ENCODE results near the gene SEMA3F.
A peak's percentile ranks its signal among the peaks of the same experiment; 100 is the strongest.

The SEMA3F gene

DNA sequence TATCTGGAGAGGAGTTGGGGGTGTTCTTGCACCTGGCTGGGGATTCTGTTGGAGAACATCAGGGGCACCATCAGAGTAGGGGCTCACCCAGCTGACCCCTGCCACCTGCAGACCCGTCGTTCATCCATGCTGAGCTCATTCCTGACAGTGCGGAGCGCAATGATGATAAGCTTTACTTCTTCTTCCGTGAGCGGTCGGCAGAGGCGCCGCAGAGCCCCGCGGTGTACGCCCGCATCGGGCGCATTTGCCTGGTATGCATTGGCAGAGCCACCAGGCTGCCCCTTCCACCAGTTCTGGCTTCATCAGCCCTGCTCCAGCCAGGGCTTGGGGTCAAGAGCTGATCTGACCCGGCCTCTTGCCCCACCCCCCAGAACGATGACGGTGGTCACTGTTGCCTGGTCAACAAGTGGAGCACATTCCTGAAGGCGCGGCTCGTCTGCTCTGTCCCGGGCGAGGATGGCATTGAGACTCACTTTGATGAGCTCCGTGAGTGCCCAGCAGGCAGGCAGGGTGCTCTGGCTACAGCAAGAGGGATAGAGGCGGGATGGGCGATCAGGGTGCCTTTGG, 27.5 kb downstream of the SEMA3F start:
- in situ Hi-C loops (cut with HindIII; ENCODE audit: low pct_ligation_motif_present, low pct_unique_long_range_greater_than_20kb, low sequenced_read_pairs) = no loop called here
- DNase-seq = no peak

DNA sequence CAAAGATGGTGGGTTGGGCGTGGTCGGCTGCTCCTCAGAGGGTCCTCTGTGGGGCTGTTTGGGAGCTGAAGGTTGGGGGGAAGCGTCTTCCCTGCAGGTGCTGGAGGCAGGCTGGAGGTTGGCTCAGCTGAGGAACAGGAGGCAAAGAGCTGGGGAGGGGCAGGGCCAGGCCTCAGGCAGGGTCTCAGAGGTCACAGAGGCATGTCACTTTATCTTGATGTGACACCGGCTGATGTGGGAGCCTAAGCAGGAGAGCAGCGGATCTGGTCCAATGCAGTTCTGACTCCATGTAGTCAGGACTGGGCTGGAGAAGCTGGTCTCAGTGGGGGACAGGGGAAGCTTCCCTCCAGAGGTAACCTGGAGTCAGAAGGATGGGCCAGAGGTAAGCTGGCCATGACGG, 28.6 kb downstream of the SEMA3F start:
- DNase-seq = no peak
- in situ Hi-C loops (cut with HindIII; ENCODE audit: low pct_ligation_motif_present, low pct_unique_long_range_greater_than_20kb, low sequenced_read_pairs) = no loop called here

DNA sequence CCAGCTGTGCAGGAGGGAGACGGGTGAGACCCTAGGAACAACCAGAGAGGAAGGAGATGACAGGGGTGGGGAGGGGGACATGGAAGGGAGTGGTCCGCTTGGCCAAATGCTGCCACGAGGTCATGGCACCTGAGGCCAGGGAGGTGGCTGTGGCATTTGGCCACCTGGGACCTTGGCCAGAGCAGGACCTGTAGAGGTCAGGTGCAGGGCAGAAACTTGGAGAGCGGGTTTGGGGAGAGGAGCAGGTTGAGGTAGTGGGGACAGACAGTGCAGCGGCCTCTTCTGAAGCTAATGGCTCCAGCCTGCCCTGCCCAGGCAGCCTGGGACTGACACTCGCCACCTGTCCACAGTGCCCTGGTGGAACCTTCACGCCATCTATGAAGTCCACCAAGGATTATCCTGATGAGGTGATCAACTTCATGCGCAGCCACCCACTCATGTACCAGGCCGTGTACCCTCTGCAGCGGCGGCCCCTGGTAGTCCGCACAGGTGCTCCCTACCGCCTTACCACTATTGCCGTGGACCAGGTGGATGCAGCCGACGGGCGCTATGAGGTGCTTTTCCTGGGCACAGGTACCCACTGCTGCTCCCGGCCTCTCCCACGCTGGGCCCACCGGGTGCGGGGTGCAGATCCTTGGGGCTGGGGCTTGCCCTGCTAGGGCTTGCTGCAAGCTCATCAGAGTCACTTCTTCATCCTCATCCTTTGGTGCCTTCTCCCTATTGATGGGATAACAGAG, 29.3 kb downstream of the SEMA3F start:
- DNase-seq = no peak
- in situ Hi-C loops (cut with HindIII; ENCODE audit: low pct_ligation_motif_present, low pct_unique_long_range_greater_than_20kb, low sequenced_read_pairs) = no loop called here

DNA sequence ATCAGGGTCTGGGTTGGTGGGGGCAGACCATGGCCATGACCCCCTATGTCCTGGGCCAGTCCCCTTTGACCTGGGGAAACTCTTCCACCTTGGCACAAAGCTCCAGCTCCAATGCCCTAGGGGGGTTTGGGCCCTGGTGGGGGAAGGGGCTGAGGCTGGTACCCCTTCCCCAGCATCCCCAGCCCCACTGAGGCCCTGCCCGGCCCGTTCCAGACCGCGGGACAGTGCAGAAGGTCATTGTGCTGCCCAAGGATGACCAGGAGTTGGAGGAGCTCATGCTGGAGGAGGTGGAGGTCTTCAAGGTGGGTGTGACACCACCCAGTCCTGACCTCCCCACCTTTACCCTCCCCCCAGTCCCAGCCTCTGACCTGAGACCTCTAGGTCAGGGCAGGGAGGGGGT, 30.1 kb downstream of the SEMA3F start:
- no peak for DNase-seq
- in situ Hi-C loops (cut with HindIII; ENCODE audit: low pct_ligation_motif_present, low pct_unique_long_range_greater_than_20kb, low sequenced_read_pairs) = no loop called here

DNA sequence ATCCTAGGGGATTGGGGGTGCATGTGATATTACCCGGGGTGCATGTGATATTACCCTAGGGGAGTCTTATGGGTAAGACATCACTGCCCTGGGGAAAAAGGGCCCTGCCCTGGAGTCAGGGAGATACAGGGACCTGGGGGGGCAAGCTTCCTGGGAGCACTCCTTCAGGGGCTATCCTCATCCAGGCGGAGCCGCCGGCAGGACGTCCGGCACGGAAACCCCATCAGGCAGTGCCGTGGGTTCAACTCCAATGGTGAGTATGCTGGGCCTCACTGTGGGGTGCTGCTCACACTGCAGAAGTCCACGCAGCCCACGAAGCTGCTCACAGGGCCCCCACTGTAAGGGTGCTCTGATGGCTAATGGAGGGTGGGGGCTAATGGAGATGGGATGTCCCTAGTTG, 31.0 kb downstream of the SEMA3F start:
- in situ Hi-C loops (cut with HindIII; ENCODE audit: low pct_ligation_motif_present, low pct_unique_long_range_greater_than_20kb, low sequenced_read_pairs) = no loop called here
- no peak for DNase-seq

DNA sequence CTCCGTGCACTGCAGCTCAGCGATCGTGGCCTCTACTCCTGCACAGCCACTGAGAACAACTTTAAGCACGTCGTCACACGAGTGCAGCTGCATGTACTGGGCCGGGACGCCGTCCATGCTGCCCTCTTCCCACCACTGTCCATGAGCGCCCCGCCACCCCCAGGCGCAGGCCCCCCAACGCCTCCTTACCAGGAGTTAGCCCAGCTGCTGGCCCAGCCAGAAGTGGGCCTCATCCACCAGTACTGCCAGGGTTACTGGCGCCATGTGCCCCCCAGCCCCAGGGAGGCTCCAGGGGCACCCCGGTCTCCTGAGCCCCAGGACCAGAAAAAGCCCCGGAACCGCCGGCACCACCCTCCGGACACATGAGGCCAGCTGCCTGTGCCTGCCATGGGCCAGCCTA, 32.6 kb downstream of the SEMA3F start:
- DNase-seq = no peak
- in situ Hi-C loops (cut with HindIII; ENCODE audit: low pct_ligation_motif_present, low pct_unique_long_range_greater_than_20kb, low sequenced_read_pairs) = no loop called here

DNA sequence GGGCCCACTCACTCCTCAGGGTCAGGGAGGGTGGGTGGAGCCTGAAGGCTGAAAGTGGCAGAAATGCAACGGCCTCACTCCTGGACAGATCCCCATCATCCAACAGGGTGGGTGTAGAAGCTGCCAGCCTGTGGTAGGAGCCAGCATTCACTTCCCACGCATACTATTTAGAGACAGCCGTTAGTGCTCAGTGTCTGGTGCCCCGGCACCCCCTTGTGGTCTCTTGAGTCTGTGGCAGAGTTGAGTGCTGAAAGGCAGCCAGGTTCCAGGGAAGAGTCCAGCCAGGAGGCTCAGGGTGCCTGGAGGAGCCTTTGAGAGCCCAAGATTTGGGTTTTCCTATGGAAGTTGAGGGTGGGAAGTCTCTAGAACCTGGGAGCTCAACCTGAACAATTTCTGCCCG, 34.1 kb downstream of the SEMA3F start:
- in situ Hi-C loops (cut with HindIII; ENCODE audit: low pct_ligation_motif_present, low pct_unique_long_range_greater_than_20kb, low sequenced_read_pairs) = no loop called here
- peak; percentile 79 for DNase-seq

DNA sequence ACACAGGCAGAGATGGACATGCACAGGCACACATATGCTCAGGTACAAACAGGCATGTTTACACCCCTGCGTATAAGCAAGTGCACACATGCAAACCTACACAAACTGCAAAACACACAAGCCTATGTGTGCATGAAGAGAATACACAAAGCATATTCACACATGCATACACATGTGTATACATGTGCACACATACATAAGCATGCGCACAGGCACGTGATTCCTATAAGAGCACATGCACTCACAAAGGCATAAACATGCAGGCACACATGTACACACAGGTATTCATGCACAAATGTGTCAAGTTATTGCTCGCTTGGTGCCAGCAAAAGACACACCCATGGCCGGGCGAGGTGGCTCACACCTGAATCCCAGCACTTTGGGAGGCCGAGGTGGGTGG, 34.9 kb downstream of the SEMA3F start:
- in situ Hi-C loops (cut with HindIII; ENCODE audit: low pct_ligation_motif_present, low pct_unique_long_range_greater_than_20kb, low sequenced_read_pairs) = no loop called here
- no peak for DNase-seq

DNA sequence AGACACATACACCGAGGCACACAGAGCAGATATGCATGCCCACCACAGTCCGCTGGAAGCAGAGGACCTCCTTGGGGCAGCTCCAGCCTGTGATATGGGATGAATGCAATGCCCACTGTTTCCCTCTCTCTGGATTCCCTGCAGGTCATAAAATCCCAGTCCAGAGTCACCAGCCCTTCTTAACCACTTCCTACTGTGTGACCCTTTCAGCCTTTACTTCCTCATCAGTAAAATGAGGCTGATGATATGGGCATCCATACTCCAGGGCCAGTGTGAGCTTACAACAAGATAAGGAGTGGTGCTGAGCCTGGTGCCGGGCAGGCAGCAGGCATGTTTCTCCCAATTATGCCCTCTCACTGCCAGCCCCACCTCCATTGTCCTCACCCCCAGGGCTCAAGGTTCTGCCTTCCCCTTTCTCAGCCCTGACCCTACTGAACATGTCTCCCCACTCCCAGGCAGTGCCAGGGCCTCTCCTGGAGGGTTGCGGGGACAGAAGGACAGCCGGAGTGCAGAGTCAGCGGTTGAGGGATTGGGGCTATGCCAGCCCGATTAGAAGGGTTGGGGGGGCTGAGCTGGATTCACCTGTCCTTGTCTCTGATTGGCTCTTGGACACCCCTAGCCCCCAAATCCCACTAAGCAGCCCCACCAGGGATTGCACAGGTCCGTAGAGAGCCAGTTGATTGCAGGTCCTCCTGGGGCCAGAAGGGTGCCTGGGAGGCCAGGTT, 36.0 kb downstream of the SEMA3F start, which contains the start of gene GNAT1:
Gene GNAT1, plus strand, starts transcription at position 675 of the 725 bp plus-strand sequence. CDS start 116 bp downstream, outside the sequence.
- in situ Hi-C loops (cut with HindIII; ENCODE audit: low pct_ligation_motif_present, low pct_unique_long_range_greater_than_20kb, low sequenced_read_pairs) = no loop called here
- no peak for DNase-seq

DNA sequence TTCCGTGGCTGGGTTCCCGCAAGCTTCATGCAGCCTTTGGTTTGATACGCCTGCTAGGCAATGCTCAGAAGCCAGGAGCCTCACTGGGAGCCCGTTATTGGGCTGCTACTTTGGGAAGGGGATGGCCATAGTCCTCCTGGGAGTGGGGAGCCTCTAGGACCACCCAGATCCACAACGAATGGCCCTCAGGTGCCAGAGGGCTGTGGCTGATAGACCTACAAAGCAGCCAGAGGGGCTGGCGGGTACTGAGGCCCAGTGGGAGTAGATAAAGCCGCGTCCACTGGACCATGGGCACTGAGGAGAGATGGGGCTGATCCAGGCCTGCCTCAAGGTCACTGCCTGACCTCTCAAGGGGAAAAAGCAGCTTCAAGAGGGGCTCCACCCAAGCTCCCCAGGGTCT, 37.0 kb downstream of the SEMA3F start:
- DNase-seq = no peak
- in situ Hi-C loops (cut with HindIII; ENCODE audit: low pct_ligation_motif_present, low pct_unique_long_range_greater_than_20kb, low sequenced_read_pairs) = no loop called here

DNA sequence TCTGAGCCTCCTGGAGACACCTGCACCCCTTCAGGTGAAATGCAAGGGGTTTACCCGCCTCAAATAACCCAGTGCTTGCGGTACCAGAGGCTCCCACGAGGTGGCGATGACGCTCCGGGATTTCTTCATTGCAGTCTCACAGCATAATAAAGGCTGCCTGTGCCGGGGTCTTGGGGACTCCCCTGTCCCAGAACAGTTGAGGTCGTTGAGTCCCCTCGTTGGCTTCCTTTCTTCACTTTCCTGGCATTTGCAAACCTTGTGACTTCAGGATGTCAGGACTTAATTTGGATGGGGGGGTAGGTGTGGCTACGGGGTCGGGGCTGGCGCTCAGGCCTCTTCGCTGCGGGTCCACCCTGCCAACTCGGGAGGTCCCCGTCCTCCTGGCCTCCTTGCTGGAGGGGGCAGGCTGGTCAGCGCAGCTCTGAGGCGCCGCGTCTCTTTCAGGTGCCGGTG, 37.6 kb downstream of the SEMA3F start:
- peak; percentile 63 for DNase-seq
- in situ Hi-C loops (cut with HindIII; ENCODE audit: low pct_ligation_motif_present, low pct_unique_long_range_greater_than_20kb, low sequenced_read_pairs) = no loop called here

DNA sequence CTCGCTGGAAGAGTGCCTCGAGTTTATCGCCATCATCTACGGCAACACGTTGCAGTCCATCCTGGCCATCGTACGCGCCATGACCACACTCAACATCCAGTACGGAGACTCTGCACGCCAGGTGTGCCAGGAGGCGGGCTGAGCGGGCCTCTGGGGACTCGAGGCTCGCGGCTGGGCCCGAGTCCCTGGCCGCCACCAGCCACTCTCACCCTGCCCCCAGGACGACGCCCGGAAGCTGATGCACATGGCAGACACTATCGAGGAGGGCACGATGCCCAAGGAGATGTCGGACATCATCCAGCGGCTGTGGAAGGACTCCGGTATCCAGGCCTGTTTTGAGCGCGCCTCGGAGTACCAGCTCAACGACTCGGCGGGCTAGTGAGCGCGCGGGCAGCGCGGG, 38.2 kb downstream of the SEMA3F start:
- in situ Hi-C loops (cut with HindIII; ENCODE audit: low pct_ligation_motif_present, low pct_unique_long_range_greater_than_20kb, low sequenced_read_pairs) = no loop called here
- no peak for DNase-seq

DNA sequence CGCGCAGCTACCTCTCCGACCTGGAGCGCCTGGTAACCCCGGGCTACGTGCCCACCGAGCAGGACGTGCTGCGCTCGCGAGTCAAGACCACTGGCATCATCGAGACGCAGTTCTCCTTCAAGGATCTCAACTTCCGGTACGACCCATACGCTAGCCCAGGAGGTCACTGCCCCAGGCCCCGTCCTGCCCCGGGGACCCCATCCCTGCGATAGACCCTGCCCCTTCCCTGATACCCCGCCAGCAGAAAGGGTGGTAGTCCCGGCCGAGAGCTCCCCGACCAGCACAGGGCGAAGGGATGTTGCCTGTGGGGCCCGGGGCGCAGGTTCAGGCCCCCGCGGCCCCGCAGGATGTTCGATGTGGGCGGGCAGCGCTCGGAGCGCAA, 38.6 kb downstream of the SEMA3F start:
- in situ Hi-C loops (cut with HindIII; ENCODE audit: low pct_ligation_motif_present, low pct_unique_long_range_greater_than_20kb, low sequenced_read_pairs) = no loop called here
- no peak for DNase-seq

DNA sequence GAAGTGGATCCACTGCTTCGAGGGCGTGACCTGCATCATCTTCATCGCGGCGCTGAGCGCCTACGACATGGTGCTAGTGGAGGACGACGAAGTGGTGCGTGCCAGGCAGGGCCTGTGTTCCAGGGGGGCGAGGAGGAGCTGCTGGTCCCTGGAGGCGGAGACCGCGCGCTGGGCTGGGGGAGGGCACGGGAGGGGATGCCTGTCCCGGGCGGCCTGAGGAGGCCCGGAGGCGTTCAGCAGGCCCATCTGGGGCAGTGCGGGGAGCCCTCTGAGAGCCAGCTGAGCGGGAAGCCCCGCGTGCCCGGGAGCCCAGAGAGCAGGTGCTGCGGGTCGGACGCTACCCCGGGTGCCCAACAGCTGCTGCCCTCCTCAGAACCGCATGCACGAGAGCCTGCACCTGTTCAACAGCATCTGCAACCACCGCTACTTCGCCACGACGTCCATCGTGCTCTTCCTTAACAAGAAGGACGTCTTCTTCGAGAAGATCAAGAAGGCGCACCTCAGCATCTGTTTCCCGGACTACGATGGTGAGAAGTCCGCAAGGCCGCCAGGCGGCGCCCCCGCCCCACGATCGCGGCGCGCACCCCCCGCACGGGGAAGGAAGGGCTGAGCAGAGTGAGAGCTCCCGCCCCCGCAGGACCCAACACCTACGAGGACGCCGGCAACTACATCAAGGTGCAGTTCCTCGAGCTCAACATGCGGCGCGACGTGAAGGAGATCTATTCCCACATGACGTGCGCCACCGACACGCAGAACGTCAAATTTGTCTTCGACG, 39.2 kb downstream of the SEMA3F start:
- in situ Hi-C loops (cut with HindIII; ENCODE audit: low pct_ligation_motif_present, low pct_unique_long_range_greater_than_20kb, low sequenced_read_pairs) = no loop called here

DNA sequence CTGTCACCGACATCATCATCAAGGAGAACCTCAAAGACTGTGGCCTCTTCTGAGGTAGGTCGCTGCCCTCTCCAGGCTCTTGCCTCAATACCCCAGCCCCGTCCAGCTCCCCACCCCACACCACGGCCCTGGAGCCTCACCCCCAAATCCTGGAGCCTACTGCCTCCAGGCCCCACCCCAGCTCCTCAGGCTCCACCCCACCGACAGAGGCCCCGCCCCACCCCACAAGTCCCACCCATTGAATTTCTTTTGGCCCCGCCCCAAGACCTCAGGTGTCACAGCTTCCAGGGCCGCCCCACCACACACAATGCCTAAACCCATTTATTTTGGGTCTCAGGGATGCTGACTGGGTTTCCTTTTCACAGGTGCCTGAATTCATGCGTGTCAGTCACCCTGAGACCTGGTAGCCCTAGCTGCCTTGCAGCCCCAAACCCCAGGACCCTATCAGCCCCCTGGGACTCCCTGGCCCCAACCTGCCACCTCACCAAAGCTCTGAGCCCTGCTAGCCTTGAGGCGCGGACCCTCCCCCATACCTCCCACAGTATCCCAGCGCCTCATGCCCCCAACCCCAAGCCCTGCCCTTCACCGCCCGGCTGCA, 39.9 kb downstream of the SEMA3F start:
- in situ Hi-C loops (cut with HindIII; ENCODE audit: low pct_ligation_motif_present, low pct_unique_long_range_greater_than_20kb, low sequenced_read_pairs) = no loop called here
- DNase-seq = no peak

More for the DNA sequence above, 39.2 kb downstream of the SEMA3F start:
- peak; percentile 60 for DNase-seq

DNA sequence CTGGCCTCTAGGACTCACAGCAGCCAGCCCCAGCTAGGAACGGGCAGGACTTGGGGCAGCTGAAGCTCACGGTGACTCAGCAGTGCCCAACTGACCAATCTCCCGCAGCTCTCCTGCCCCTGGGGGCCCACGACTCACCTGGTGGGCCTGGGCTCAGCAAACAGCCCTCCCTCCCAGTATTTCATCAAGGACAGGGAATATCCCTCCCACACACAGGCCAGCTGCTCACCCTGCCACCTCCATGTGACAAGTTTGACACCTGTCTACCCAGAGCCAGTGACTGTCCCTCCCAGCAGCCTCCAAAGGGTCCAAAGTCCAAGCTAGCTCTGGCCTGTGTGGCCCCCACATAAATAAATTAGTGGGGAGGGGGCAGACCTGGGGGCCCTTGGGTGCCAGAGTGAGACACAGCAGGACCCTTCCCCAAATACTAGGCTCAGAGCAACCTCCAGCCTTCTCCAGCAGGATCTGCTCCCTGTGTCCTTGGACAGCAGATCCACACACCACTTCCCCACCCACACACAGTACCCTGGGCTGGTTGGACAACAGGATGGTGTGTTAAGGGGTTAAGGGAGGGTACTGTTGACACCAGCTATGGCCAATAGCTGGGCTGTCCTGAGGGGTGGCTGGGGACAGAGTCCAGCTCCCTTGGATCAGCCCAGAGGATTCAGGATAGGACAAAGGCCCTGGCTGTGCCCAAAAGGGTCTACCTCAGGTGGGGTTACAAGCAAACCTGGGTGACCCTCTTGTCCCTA, 40.6 kb downstream of the SEMA3F start:
- in situ Hi-C loops (cut with HindIII; ENCODE audit: low pct_ligation_motif_present, low pct_unique_long_range_greater_than_20kb, low sequenced_read_pairs) = no loop called here

DNA sequence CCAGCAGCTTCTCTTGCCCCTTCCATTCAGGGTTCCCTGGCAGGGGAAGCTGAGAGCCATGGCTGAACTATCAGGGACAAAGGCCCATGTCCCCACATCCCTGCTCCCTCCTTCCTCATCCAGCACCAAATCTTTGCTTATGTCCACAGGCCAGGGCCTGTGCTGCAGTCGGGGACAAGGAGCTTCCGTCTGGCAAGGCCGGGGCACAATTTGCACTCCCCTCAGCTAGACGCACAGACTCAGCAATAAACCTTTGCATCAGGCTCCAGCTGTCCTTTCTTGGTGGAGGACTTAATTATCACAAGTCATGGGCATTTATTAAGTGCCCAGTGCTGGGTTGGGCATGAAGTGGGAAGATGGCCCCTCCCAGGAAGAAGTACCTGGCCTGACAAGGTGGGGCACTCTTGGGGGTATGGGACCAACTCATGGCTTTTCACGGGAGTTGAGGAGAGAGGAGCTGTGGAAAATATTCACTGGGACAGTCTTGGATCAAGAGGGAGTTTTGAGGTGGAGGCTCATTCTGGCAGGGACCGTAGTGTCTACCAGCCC, 41.2 kb downstream of the SEMA3F start:
- DNase-seq = no peak
- in situ Hi-C loops (cut with HindIII; ENCODE audit: low pct_ligation_motif_present, low pct_unique_long_range_greater_than_20kb, low sequenced_read_pairs) = no loop called here

More for the DNA sequence above, 40.6 kb downstream of the SEMA3F start:
- DNase-seq = no peak
